Posterior vena cava (tissue), 2 donors: ENCODE measurements around the gene WASF2. TPM values are rescaled to one million over a fixed set of nuclear protein-coding genes. Genes with fewer than 3 reads are reported as not detected.
"Not testable (repeated sequence)": the region's sequence is repeated elsewhere in the genome, so short reads cannot be mapped to it uniquely, and the experiment has no call there.

Experiments
- DNase-seq: peaks from one replicate; pipeline ENCODE4 v3.0.0-alpha.2; 2020; ENCODE audit warnings: low spot score
- intact Hi-C, 2 donors: fragments of 100-400 bp; cut with DNase I; formaldehyde crosslinking; loops; one replicate each; pipeline versions ENCODE4 v1.14.1 to v1.14.2; 2022 to 2023
- total RNA-seq, 2 donors: library from RNA; stranded (reverse); fragmentation: NEBNext Ultra II Directional; extraction: Animal tissue kit (Norgen Biotek cat#: 25700); gene quantifications; one replicate each; pipeline ENCODE4 v1.2.1, GENCODE V29; 2021
- donor health status: DM: yes; HTN: yes; CAD: no.
- donor health status: DM: yes; HTN: yes; CAD: no.

WASF2 gene
- total RNA-seq, 2 donors from 2014 or later = 154 to 155 TPM

GRCh38 chr1:27469334-27469733 is 20.6 kb downstream of the WASF2 start:
- intact Hi-C loops = no loop called here
- DNase-seq = no peak

GRCh38 chr1:27468378-27468777 is 21.6 kb downstream of the WASF2 start:
- intact Hi-C loops, DNase-seq: not testable (repeated sequence)

- DNase-seq = no peak
- intact Hi-C loops = no loop called here
Observed at GRCh38 chr1:27464926-27465647, 24.9 kb downstream of the WASF2 start.

GRCh38 chr1:27463916-27464315 is 26.1 kb downstream of the WASF2 start:
- intact Hi-C loops, DNase-seq: not testable (repeated sequence)

GRCh38 chr1:27458521-27458920 is 31.4 kb downstream of the WASF2 start:
- DNase-seq, intact Hi-C loops: not testable (repeated sequence)

- intact Hi-C loops = no loop called here
- no peak for DNase-seq
Observed at GRCh38 chr1:27455139-27455811, 34.7 kb downstream of the WASF2 start.

- intact Hi-C loops = no loop called here
Observed at GRCh38 chr1:27454610-27455009, 35.4 kb downstream of the WASF2 start.

GRCh38 chr1:27451343-27451742 is 38.6 kb downstream of the WASF2 start:
- no peak for DNase-seq
- intact Hi-C loops = no loop called here

More at GRCh38 chr1:27454610-27455009, 35.4 kb downstream of the WASF2 start:
- DNase-seq = no peak

GRCh38 chr1:27448982-27449381 is 41.0 kb downstream of the WASF2 start:
- intact Hi-C loops = no loop called here
- no peak for DNase-seq

GRCh38 chr1:27447883-27448282 is 42.1 kb downstream of the WASF2 start:
- intact Hi-C loops = no loop called here
- DNase-seq = no peak

GRCh38 chr1:27447399-27447798 is 42.6 kb downstream of the WASF2 start:
- intact Hi-C loops = no loop called here
- no peak for DNase-seq

- DNase-seq = no peak
- intact Hi-C loops = no loop called here
Observed at GRCh38 chr1:27446496-27447020, 43.4 kb downstream of the WASF2 start.

- intact Hi-C loops = no loop called here
- no peak for DNase-seq
Observed at GRCh38 chr1:27445177-27445936, 44.6 kb downstream of the WASF2 start.

GRCh38 chr1:27444632-27445031 is 45.3 kb downstream of the WASF2 start:
- intact Hi-C loops = no loop called here
- DNase-seq = no peak

GRCh38 chr1:27439150-27439549 is 50.8 kb downstream of the WASF2 start:
- no peak for DNase-seq
- intact Hi-C loops = no loop called here

GRCh38 chr1:27438621-27439061 is 51.3 kb downstream of the WASF2 start:
- intact Hi-C loops = no loop called here

GRCh38 chr1:27436204-27437159 is 53.5 kb downstream of the WASF2 start:
- no peak for DNase-seq
- intact Hi-C loops = no loop called here

More at GRCh38 chr1:27438621-27439061, 51.3 kb downstream of the WASF2 start:
- DNase-seq = no peak

GRCh38 chr1:27435566-27436203 is 54.3 kb downstream of the WASF2 start:
- DNase-seq = no peak
- intact Hi-C loops = no loop called here
